Neural crest cell (in vitro differentiated cells): ENCODE measurements around the gene SP4. TPM values are rescaled to one million over a fixed set of nuclear protein-coding genes. Genes with fewer than 3 reads are reported as not detected.

Experiments used
- DNase-seq: peaks from one replicate; pipeline ENCODE4 v3.0.0; 2021; ENCODE audit warnings: low read depth, mixed read lengths, low spot score
- H3K27ac Mint-ChIP-seq: one replicate; pipeline ENCODE4 v1.8.0; 2021; ENCODE audit warnings: mild to moderate bottlenecking, mixed read lengths; ENCODE audit not compliant: unreplicated experiment
- H3K27me3 Mint-ChIP-seq: 2 replicates; pipeline ENCODE4 v1.8.0; 2021; ENCODE audit warnings: low read depth, mild to moderate bottlenecking, mixed read lengths
- H3K36me3 Mint-ChIP-seq: 2 replicates; pipeline ENCODE4 v1.8.0; 2021; ENCODE audit warnings: low read depth, mild to moderate bottlenecking, mixed read lengths
- H3K4me1 Mint-ChIP-seq: 2 replicates; pipeline ENCODE4 v1.8.0; 2021; ENCODE audit warnings: mixed read lengths
- H3K4me3 Mint-ChIP-seq: one replicate; pipeline ENCODE4 v1.8.0; 2021; ENCODE audit warnings: mild to moderate bottlenecking, mixed read lengths
- H3K9me3 Mint-ChIP-seq: 2 replicates; pipeline ENCODE4 v1.8.0; 2021; ENCODE audit warnings: mixed read lengths
- CTCF ChIP-seq: fragments of 200-600 bp; sonication (generic); conservative IDR thresholded peaks from 2 replicates; pipeline ENCODE4 v1.5.0; 2021; ENCODE audit warnings: antibody characterized with exemption, mild to moderate bottlenecking
- long read RNA-seq: library from polyadenylated mRNA; unstranded; transcript quantifications from one replicate; pipeline ENCODE4 v2.0.0, GENCODE V29; 2020
- total RNA-seq: library from RNA; stranded (reverse); gene quantifications from 2 replicates; pipeline ENCODE4 v1.2.1, GENCODE V29; 2021

The SP4 gene
- 20.6 and 20.8 TPM in 2 replicates for total RNA-seq
- long read RNA-seq, full-length matches to known transcripts: 5 of 11 reads
- long read RNA-seq, partial matches to known transcripts: 3 of 11 reads
- long read RNA-seq, other reads (novel, unspliced or antisense): 3 of 11 reads

DNA sequence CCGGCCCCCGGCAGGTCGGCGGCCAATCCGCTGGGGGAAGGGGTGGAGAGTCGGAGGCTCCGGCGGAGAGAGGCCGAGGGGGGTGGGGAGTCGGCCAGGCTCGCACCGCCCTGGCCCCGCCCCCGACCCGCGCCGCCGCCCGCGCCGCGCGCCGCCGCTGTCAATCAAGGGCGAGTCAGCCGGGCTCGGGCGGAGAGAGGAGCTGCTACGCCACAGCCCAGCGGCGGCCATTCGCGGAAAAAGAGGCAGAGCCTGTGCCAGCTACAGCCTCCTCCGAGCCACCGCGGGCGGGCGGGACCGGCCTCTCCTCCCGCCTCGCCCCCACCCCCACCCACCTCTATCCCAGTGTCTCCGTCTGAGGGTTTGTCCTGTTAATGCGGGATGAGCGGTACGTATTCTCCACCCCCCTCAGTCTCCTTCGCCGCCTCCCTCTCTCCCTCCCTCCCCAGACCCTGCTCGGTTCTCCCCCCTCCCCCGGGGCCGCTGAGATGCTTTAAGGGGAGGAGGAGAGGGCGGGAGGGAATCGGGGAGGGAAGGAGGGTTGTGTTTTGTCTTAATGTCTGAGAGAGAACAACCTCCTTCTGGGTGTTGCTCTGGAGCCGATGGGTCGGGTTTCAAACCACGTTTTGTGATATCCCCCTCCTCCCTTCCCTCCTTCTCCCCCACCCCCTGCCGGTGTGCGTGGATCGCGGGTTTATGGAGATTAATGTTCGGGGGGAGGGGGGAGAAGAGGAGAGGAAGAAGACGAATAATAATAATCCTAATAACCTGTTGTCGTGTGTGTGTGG lies at the start of gene SP4:
Gene SP4 (plus strand): TSS at position 213 of the 788 bp plus-strand sequence. CDS start 169 bp downstream, at position 382.
- Mint-ChIP-seq H3K27me3 (no peaks in the 10 kb centered on the region), H3K4me1 (peaks cover 55% of the 10 kb centered on the region), H3K36me3 (peaks cover 8% of the 10 kb centered on the region), H3K4me3 (peak within 1 kb of the TSS; percentile 100), H3K27ac (peak within 1 kb of the TSS; percentile 100), H3K9me3 (no peaks in the 10 kb centered on the region)
- TF ChIP-seq CTCF: no peak
- DNase-seq: peak; percentile 93

GRCh38 chr7:21383227-21384220 lies 44.4 kb upstream of the SP4 start:
- H3K4me1 Mint-ChIP-seq: no peaks in the 10 kb centered on the region
- TF ChIP-seq CTCF: no peak
- H3K27me3 Mint-ChIP-seq: no peaks in the 10 kb centered on the region
- H3K36me3 Mint-ChIP-seq: no peaks in the 10 kb centered on the region
- H3K4me3 Mint-ChIP-seq: no peak overlapping the region
- DNase-seq: no peak
- no peaks in the 10 kb centered on the region for H3K9me3 Mint-ChIP-seq
- no peak overlapping the region for H3K27ac Mint-ChIP-seq

GRCh38 chr7:21393937-21394336 lies 33.9 kb upstream of the SP4 start:
- H3K36me3 Mint-ChIP-seq: no peaks in the 10 kb centered on the region
- H3K27ac Mint-ChIP-seq: no peak overlapping the region
- no peak overlapping the region for H3K4me3 Mint-ChIP-seq
- H3K4me1 Mint-ChIP-seq: no peaks in the 10 kb centered on the region
- no peaks in the 10 kb centered on the region for H3K9me3 Mint-ChIP-seq
- DNase-seq: no peak
- H3K27me3 Mint-ChIP-seq: no peaks in the 10 kb centered on the region
- TF ChIP-seq CTCF: no peak

DNA sequence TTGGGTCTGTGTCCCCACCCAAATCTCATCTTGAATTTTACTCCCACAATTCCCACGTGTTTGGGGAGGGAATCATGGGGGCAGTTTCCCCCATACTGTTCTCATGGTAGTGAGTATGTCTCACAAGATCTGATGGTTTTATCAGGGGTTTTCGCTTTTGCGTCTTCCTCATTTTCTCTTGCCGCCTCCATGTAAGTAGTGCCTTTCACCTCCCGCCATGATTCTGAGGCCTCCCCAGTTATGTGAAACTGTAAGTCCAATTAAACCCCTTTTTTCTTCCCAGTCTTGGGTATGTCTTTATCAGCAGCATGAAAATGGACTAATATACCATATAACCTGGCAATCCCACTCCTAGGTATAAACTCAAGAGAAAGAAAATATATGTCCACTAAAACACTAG lies 25.9 kb upstream of the SP4 start:
- no peak overlapping the region for H3K4me3 Mint-ChIP-seq
- H3K27ac Mint-ChIP-seq: no peak overlapping the region
- no peaks in the 10 kb centered on the region for H3K4me1 Mint-ChIP-seq
- DNase-seq: no peak
- TF ChIP-seq CTCF: no peak
- H3K9me3 Mint-ChIP-seq: peaks cover 12% of the 10 kb centered on the region
- peaks cover 4% of the 10 kb centered on the region for H3K36me3 Mint-ChIP-seq
- no peaks in the 10 kb centered on the region for H3K27me3 Mint-ChIP-seq

DNA sequence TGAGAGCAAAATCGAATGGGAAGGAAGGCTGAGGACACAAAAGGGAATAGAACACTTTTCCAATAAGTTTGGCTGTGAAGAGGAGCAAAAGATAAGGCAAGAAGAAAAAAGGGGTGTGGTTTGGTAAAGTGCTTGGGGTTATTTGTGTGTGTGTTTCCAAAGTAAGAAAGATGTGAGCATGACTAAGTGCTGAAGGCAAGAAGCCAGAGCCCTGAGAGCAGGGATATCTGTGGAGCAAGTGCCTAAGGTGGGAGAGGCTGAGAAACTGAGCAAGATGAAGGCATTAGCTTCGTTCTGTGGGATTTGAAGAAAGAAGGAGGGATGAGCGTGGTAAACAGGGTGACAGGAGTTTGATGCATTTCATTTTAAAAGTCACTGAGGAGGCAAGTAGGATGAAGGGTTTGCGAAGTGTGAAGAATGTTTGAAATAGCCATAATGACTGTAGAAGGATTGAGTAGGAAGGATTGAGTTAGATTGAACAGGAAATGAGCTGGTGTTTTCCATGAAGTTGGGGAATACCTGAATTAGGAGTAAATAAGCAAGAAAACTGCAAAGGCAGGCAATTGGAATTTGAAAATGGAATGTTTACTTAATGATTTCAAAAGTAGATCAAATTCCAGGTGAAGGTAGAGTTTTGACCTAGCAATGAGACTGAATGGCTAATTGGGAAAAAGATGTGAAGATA lies 19.9 kb upstream of the SP4 start:
- H3K4me1 Mint-ChIP-seq: peaks cover 3% of the 10 kb centered on the region
- no peak overlapping the region for H3K27ac Mint-ChIP-seq
- no peak overlapping the region for H3K4me3 Mint-ChIP-seq
- no peaks in the 10 kb centered on the region for H3K27me3 Mint-ChIP-seq
- no peaks in the 10 kb centered on the region for H3K36me3 Mint-ChIP-seq
- H3K9me3 Mint-ChIP-seq: peaks cover 8% of the 10 kb centered on the region
- no peak for TF ChIP-seq CTCF
- DNase-seq: no peak
